Stimulated activated CD8-positive, alpha-beta memory T cell treated with anti-CD3 and anti-CD28 coated beads, Interleukin-15, amount 100 ng/mL, for 4 hours (primary cell): Measurements from ENCODE around the gene SMAD1.
"Not testable (repeated sequence)": the region's sequence is repeated elsewhere in the genome, so short reads cannot be mapped to it uniquely, and the experiment has no call there.

Experiments used
- DNase-seq, 2 donors: peaks; one replicate each; pipeline ENCODE4 v3.0.0-alpha.2; 2020; ENCODE audit warnings: low read depth in 2 of 2

Gene SMAD1

GRCh38 chr4:145527773-145528172, 46.1 kb downstream of the SMAD1 start:
- no peak for DNase-seq

- DNase-seq = no peak
Observed at GRCh38 chr4:145528601-145529000, 46.9 kb downstream of the SMAD1 start.

- DNase-seq = no peak
Observed at GRCh38 chr4:145530189-145530588, 48.5 kb downstream of the SMAD1 start.

- DNase-seq = no peak
Observed at GRCh38 chr4:145530662-145531061, 49.0 kb downstream of the SMAD1 start.

- no peak for DNase-seq
Observed at GRCh38 chr4:145531223-145531622, 49.6 kb downstream of the SMAD1 start.

GRCh38 chr4:145531859-145532258, 50.2 kb downstream of the SMAD1 start:
- no peak for DNase-seq

GRCh38 chr4:145533001-145533400, 51.3 kb downstream of the SMAD1 start:
- DNase-seq = no peak

GRCh38 chr4:145533415-145533814, 51.8 kb downstream of the SMAD1 start:
- DNase-seq = not testable (repeated sequence)

- no peak for DNase-seq
Observed at GRCh38 chr4:145533961-145534360, 52.3 kb downstream of the SMAD1 start.

GRCh38 chr4:145535202-145535601, 53.5 kb downstream of the SMAD1 start:
- no peak for DNase-seq

- no peak for DNase-seq
Observed at GRCh38 chr4:145536044-145536443, 54.4 kb downstream of the SMAD1 start.

- DNase-seq = no peak
Observed at GRCh38 chr4:145538596-145538995, 56.9 kb downstream of the SMAD1 start.

- no peak for DNase-seq
Observed at GRCh38 chr4:145539671-145540070, 58.0 kb downstream of the SMAD1 start.

- no peak for DNase-seq
Observed at GRCh38 chr4:145540235-145540634, 58.6 kb downstream of the SMAD1 start.

- DNase-seq = no peak
Observed at GRCh38 chr4:145541346-145541745, 59.7 kb downstream of the SMAD1 start.

- DNase-seq = no peak
Observed at GRCh38 chr4:145545031-145545430, 63.4 kb downstream of the SMAD1 start.

- DNase-seq = no peak
Observed at GRCh38 chr4:145545538-145546174, 64.0 kb downstream of the SMAD1 start.

- no peak for DNase-seq
Observed at GRCh38 chr4:145546175-145546915, 64.7 kb downstream of the SMAD1 start.

- DNase-seq = no peak
Observed at GRCh38 chr4:145551660-145552059, 70.0 kb downstream of the SMAD1 start.

GRCh38 chr4:145552181-145552822, 70.6 kb downstream of the SMAD1 start:
- DNase-seq = no peak

- no peak for DNase-seq
Observed at GRCh38 chr4:145553375-145553774, 71.7 kb downstream of the SMAD1 start.

GRCh38 chr4:145554691-145555090, 73.0 kb downstream of the SMAD1 start:
- DNase-seq = no peak

- DNase-seq = peak; percentile 2 to 8
Observed at GRCh38 chr4:145557720-145558119, 76.1 kb downstream of the SMAD1 start.
